HepG2 (cell line): ENCODE results near the gene DLST. TPM values are rescaled to one million over a fixed set of nuclear protein-coding genes. Genes with fewer than 3 reads are reported as not detected.

Experiments
- CENPT ChIP-seq: sonication (generic); formaldehyde crosslinking; IDR thresholded peaks from 2 replicates; pipeline ENCODE4 v1.8.0; 2022; ENCODE audit warnings: low read depth, mild to moderate bottlenecking, moderate library complexity, missing genetic modification reagents
- HCFC1 ChIP-seq: fragments of 150-350 bp; IDR thresholded peaks from 2 replicates; pipeline ENCODE4 v1.6.1; 2014; ENCODE audit warnings: low read depth, low read length
- RORA ChIP-seq: sonication (generic); formaldehyde crosslinking; IDR thresholded peaks from 2 replicates; pipeline ENCODE4 v1.5.0; 2020; ENCODE audit warnings: mild to moderate bottlenecking, missing genetic modification reagents, moderate library complexity
- SP4 ChIP-seq: sonication (generic); formaldehyde crosslinking; IDR thresholded peaks from 2 replicates; pipeline ENCODE4 v1.8.1; 2023; ENCODE audit warnings: mild to moderate bottlenecking, missing genetic modification reagents
- TAF15 ChIP-seq: fragments of 200-400 bp; formaldehyde crosslinking; IDR thresholded peaks from one replicate; pipeline ENCODE4 v1.6.1; 2018; ENCODE audit warnings: mild to moderate bottlenecking, low read depth, low read length; ENCODE audit not compliant: poor library complexity, severe bottlenecking
- U2AF1 ChIP-seq: fragments of 200-400 bp; formaldehyde crosslinking; optimal IDR thresholded peaks from 2 replicates; pipeline ENCODE3; 2017; ENCODE audit warnings: mild to moderate bottlenecking, low read depth, low read length
- ZNF607 ChIP-seq: sonication (generic); formaldehyde crosslinking; IDR thresholded peaks from 2 replicates; pipeline ENCODE4 v1.5.1; 2020; ENCODE audit warnings: missing genetic modification reagents, mild to moderate bottlenecking, borderline replicate concordance
- polyA plus RNA-seq, 8 experiments: library from polyadenylated mRNA; depleted of rRNA in 3 of 8; stranded (reverse) in 7 of 8; unstranded in 1 of 8; fragments of >200 nt; fragmentation: Illumina TruSeq in 4 of 8; extraction: Trizol in 4 of 8; gene quantifications; 2 replicates each; pipeline versions ENCODE4 v1.2.1 to v1.2.3, GENCODE V29; 2011 to 2016; ENCODE audit warnings: low read depth in 4 of 8, missing spikeins in 1 of 8, mixed read lengths in 1 of 8; ENCODE audit not compliant: insufficient read depth in 1 of 8
- total RNA-seq, 5 experiments: library from RNA; depleted of rRNA; stranded (reverse); fragments of >200 nt; fragmentation: Illumina TruSeq; extraction: Trizol; gene quantifications; 2 replicates each; pipeline ENCODE4 v1.2.3, GENCODE V29; 2016; ENCODE audit warnings: low read depth in 1 of 5
- TF ChIP-seq, protein P1 (sequence below): sonication (generic); formaldehyde crosslinking; IDR thresholded peaks from 2 replicates; pipeline ENCODE4 v1.4.0; 2020; ENCODE audit warnings: mild to moderate bottlenecking, missing genetic modification reagents, borderline replicate concordance
- TF ChIP-seq, protein P2 (sequence below): sonication (generic); formaldehyde crosslinking; conservative IDR thresholded peaks from 2 replicates; pipeline ENCODE4 v1.4.0; 2020; ENCODE audit warnings: missing genetic modification reagents
- TF ChIP-seq, protein P3 (sequence below): sonication (generic); formaldehyde crosslinking; conservative IDR thresholded peaks from 2 replicates; pipeline ENCODE4 v1.4.0; 2020; ENCODE audit warnings: missing genetic modification reagents
- TF ChIP-seq, protein P4 (sequence below), 2 experiments: fragments of 450-650 bp in 1 of 2; sonication (generic) in 1 of 2; formaldehyde crosslinking in 1 of 2; IDR thresholded peaks; 2 replicates each; pipeline versions ENCODE4 v1.6.1 to v1.8.0; 2016 to 2022; ENCODE audit warnings: antibody characterized with exemption in 1 of 2, mild to moderate bottlenecking in 1 of 2, missing genetic modification reagents in 1 of 2
- TF ChIP-seq, protein P5 (sequence below): sonication (generic); formaldehyde crosslinking; IDR thresholded peaks from 2 replicates; pipeline ENCODE4 v1.5.1; 2020; ENCODE audit warnings: mild to moderate bottlenecking, missing genetic modification reagents, moderate library complexity

Gene DLST
- total and polyA plus RNA-seq, 2 of the 13 experiments (the other 11 are each of a cell fraction or from before 2014, with no cell fraction given): 56.5 to 94.3 TPM

DNA sequence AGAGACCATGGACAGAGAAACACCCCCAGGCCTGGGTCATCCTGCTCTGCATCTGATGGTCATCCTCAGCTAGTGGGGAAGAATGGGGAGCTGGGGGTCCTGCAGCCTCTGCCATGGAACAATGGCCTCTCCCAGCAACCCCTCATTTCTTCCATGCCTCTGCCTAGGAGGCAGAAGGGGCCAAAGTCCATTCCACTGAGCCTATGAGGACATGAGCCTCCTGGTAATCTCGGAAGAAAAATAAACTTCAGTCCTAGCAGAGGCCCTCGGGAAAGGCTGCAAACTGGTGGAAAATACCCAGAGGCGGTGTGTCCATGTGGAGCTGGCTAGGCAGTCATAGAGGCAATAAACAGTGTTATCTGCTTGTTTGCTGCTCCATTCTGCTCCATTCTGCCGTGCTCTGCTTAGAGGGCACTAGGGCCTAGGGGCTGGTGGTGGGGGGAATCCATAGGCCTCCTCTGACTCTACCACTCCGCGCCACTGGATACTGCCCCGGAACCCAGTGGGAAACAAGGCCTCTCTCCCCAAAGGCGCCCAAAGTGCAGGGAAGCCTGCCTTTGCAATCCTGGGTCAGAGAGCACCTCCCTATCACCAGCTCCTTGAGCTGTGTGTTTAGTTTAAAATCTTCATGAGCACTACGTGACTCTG is 69.2 kb downstream of the DLST start (continued):
- TF ChIP-seq, protein P1, sequence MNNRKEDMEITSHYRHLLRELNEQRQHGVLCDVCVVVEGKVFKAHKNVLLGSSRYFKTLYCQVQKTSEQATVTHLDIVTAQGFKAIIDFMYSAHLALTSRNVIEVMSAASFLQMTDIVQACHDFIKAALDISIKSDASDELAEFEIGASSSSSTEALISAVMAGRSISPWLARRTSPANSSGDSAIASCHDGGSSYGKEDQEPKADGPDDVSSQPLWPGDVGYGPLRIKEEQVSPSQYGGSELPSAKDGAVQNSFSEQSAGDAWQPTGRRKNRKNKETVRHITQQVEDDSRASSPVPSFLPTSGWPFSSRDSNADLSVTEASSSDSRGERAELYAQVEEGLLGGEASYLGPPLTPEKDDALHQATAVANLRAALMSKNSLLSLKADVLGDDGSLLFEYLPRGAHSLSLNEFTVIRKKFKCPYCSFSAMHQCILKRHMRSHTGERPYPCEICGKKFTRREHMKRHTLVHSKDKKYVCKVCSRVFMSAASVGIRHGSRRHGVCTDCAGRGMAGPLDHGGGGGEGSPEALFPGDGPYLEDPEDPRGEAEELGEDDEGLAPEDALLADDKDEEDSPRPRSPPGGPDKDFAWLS: no peak
- TF ChIP-seq TAF15 (no peak), CENPT (CRISPR knock-in tag) (no peak), RORA (no peak), SP4 (CRISPR knock-in tag) (no peak), HCFC1 (no peak), U2AF1 (no peak), ZNF607 (CRISPR knock-in tag) (no peak)
- TF ChIP-seq, protein P2, sequence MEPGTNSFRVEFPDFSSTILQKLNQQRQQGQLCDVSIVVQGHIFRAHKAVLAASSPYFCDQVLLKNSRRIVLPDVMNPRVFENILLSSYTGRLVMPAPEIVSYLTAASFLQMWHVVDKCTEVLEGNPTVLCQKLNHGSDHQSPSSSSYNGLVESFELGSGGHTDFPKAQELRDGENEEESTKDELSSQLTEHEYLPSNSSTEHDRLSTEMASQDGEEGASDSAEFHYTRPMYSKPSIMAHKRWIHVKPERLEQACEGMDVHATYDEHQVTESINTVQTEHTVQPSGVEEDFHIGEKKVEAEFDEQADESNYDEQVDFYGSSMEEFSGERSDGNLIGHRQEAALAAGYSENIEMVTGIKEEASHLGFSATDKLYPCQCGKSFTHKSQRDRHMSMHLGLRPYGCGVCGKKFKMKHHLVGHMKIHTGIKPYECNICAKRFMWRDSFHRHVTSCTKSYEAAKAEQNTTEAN: no peak
- TF ChIP-seq, protein P3, sequence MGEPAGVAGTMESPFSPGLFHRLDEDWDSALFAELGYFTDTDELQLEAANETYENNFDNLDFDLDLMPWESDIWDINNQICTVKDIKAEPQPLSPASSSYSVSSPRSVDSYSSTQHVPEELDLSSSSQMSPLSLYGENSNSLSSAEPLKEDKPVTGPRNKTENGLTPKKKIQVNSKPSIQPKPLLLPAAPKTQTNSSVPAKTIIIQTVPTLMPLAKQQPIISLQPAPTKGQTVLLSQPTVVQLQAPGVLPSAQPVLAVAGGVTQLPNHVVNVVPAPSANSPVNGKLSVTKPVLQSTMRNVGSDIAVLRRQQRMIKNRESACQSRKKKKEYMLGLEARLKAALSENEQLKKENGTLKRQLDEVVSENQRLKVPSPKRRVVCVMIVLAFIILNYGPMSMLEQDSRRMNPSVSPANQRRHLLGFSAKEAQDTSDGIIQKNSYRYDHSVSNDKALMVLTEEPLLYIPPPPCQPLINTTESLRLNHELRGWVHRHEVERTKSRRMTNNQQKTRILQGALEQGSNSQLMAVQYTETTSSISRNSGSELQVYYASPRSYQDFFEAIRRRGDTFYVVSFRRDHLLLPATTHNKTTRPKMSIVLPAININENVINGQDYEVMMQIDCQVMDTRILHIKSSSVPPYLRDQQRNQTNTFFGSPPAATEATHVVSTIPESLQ (CRISPR knock-in tag): no peak
- TF ChIP-seq, protein P4, sequence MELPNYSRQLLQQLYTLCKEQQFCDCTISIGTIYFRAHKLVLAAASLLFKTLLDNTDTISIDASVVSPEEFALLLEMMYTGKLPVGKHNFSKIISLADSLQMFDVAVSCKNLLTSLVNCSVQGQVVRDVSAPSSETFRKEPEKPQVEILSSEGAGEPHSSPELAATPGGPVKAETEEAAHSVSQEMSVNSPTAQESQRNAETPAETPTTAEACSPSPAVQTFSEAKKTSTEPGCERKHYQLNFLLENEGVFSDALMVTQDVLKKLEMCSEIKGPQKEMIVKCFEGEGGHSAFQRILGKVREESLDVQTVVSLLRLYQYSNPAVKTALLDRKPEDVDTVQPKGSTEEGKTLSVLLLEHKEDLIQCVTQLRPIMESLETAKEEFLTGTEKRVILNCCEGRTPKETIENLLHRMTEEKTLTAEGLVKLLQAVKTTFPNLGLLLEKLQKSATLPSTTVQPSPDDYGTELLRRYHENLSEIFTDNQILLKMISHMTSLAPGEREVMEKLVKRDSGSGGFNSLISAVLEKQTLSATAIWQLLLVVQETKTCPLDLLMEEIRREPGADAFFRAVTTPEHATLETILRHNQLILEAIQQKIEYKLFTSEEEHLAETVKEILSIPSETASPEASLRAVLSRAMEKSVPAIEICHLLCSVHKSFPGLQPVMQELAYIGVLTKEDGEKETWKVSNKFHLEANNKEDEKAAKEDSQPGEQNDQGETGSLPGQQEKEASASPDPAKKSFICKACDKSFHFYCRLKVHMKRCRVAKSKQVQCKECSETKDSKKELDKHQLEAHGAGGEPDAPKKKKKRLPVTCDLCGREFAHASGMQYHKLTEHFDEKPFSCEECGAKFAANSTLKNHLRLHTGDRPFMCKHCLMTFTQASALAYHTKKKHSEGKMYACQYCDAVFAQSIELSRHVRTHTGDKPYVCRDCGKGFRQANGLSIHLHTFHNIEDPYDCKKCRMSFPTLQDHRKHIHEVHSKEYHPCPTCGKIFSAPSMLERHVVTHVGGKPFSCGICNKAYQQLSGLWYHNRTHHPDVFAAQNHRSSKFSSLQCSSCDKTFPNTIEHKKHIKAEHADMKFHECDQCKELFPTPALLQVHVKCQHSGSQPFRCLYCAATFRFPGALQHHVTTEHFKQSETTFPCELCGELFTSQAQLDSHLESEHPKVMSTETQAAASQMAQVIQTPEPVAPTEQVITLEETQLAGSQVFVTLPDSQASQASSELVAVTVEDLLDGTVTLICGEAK (IDR thresholded peaks at IDR 0.05): no peak
- TF ChIP-seq, protein P4 (CRISPR knock-in tag; IDR thresholded peaks at IDR 0.05): no peak
- TF ChIP-seq, protein P5, sequence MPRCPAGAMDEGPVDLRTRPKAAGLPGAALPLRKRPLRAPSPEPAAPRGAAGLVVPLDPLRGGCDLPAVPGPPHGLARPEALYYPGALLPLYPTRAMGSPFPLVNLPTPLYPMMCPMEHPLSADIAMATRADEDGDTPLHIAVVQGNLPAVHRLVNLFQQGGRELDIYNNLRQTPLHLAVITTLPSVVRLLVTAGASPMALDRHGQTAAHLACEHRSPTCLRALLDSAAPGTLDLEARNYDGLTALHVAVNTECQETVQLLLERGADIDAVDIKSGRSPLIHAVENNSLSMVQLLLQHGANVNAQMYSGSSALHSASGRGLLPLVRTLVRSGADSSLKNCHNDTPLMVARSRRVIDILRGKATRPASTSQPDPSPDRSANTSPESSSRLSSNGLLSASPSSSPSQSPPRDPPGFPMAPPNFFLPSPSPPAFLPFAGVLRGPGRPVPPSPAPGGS (CRISPR knock-in tag): no peak
